ENCODE results near the gene PRKACA.
"Not testable (repeated sequence)": the region's sequence is repeated elsewhere in the genome, so short reads cannot be mapped to it uniquely, and the experiment has no call there.

The PRKACA gene

DNA sequence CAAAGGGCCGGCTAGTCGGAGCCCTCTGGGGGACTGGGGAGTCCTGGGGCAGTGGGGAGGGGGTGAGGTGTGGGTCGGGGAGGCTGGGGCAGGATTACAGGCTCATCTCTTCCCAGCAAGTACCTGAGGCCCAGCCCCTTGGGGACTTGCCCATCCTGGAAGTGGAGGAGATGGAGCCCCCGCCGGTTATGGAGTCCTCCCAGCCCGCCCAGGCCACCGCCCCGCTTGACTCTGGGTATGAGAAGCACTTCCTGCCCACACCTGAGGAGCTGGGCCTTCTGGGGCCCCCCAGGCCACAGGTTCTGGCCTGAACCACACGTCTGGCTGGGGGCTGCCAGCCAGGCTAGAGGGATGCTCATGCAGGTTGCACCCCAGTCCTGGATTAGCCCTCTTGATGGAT is 65.6 kb downstream of the PRKACA start:
- no peak overlapping the region for H3K4me3 ChIP-seq (ENCODE audit: low read depth in 1 of 2, low read length in 2 of 2)
- peaks cover 0 to 8% of the 10 kb centered on the region in 2 donors for H3K36me3 ChIP-seq (ENCODE audit: control insufficient read depth in 1 of 2, insufficient read depth in 2 of 2, low read length in 2 of 2)
- H3K9ac ChIP-seq (ENCODE audit: low read depth in 1 of 2, low read length in 2 of 2), result no peak overlapping the region
- no peaks in the 10 kb centered on the region for H3K9me3 ChIP-seq (ENCODE audit: control insufficient read depth in 1 of 2, low read length in 2 of 2)
- H3K27ac ChIP-seq (ENCODE audit: low read depth, low read length), result no peak overlapping the region
- H3K27me3 ChIP-seq (ENCODE audit: control insufficient read depth in 1 of 2, insufficient read depth in 2 of 2, low read length in 2 of 2), result no peaks in the 10 kb centered on the region
- H3K4me1 ChIP-seq (ENCODE audit: control insufficient read depth in 1 of 2, insufficient read depth in 2 of 2, low read length in 2 of 2), result no peaks in the 10 kb centered on the region

DNA sequence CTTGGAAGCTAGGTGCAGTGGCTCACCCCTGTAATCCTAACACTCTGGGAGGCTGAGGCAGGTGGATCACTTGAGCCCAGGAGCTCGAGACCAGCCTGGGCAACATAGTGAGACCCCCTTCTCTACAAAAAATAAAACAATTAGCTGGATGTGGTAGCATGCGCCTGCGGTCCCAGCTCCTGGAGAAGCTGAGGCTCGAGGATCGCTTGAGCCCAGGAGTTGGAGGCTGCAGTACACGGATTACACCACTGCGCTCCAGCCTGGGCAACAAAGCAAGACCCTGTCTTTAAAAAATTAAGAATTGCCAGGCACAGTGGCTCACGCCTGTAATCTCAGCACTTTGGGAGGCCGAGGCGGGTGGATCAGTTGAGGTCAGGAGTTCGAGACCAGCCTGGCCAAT is 66.6 kb downstream of the PRKACA start:
- peaks cover 0 to 10% of the 10 kb centered on the region in 2 donors for H3K36me3 ChIP-seq (ENCODE audit: control insufficient read depth in 1 of 2, insufficient read depth in 2 of 2, low read length in 2 of 2)
- not testable (repeated sequence) for H3K9me3 ChIP-seq (ENCODE audit: control insufficient read depth in 1 of 2, low read length in 2 of 2); H3K9ac ChIP-seq (ENCODE audit: low read depth in 1 of 2, low read length in 2 of 2); H3K27ac ChIP-seq (ENCODE audit: low read depth, low read length); H3K4me3 ChIP-seq (ENCODE audit: low read depth in 1 of 2, low read length in 2 of 2); H3K27me3 ChIP-seq (ENCODE audit: control insufficient read depth in 1 of 2, insufficient read depth in 2 of 2, low read length in 2 of 2); H3K4me1 ChIP-seq (ENCODE audit: control insufficient read depth in 1 of 2, insufficient read depth in 2 of 2, low read length in 2 of 2)

DNA sequence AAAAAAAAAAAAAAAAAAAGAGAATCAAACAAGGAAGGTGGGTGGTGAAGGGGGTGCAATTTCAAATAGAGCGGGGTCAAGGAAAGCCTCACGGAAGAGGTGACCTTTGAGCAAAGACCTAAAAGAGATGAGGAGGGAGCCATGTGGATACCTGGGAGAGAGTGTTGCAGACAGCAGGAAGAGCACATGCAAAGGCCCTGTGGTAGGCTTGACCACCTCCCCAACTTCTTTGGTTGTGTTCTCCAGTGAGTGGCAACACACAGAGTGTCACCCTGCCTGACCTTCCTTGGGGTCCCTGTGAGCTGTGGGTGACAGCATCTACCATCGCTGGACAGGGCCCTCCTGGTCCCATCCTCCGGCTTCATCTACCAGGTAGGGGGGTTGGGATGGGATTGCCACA is 67.0 kb downstream of the PRKACA start:
- H3K27me3 ChIP-seq (ENCODE audit: control insufficient read depth in 1 of 2, insufficient read depth in 2 of 2, low read length in 2 of 2), result no peaks in the 10 kb centered on the region
- H3K9ac ChIP-seq (ENCODE audit: low read depth in 1 of 2, low read length in 2 of 2), result no peak overlapping the region
- no peaks in the 10 kb centered on the region for H3K9me3 ChIP-seq (ENCODE audit: control insufficient read depth in 1 of 2, low read length in 2 of 2)
- peaks cover 0 to 11% of the 10 kb centered on the region in 2 donors for H3K36me3 ChIP-seq (ENCODE audit: control insufficient read depth in 1 of 2, insufficient read depth in 2 of 2, low read length in 2 of 2)
- H3K27ac ChIP-seq (ENCODE audit: low read depth, low read length), result no peak overlapping the region
- no peak overlapping the region for H3K4me3 ChIP-seq (ENCODE audit: low read depth in 1 of 2, low read length in 2 of 2)
- no peaks in the 10 kb centered on the region for H3K4me1 ChIP-seq (ENCODE audit: control insufficient read depth in 1 of 2, insufficient read depth in 2 of 2, low read length in 2 of 2)

DNA sequence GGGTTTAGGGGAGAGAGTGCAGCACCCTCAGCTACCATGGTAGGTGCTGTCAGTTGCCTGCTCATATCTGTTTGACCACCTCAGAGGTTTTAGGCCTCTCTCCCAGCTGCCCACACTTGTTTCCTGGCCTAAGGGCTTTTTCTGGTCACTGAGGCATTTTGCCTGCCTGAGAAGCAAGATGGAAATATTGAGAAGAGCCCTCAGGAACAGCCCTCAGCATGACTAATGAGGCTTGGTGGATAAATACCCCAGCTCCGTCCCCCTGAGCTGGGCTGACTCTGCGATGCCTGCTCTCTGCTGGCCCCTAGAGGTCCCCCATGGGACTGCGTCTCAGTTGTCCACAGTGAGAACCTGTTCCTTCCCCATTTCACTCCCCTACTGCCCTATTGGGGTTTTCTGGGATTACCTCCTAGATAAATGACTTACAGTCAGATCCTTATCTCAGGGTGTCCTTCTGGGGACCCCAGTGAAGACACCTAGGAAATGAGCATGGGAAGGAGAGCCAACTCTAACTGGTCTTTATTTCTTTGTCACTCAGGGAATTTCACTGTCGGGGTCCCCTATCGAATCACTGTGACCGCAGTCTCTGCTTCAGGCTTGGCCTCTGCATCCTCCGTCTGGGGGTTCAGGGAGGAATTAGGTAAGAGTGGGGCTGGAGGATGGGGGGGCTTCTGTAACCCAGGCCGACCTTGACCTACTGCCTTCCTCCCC is 69.0 kb downstream of the PRKACA start:
- H3K4me1 ChIP-seq (ENCODE audit: control insufficient read depth in 1 of 2, insufficient read depth in 2 of 2, low read length in 2 of 2), result no peaks in the 10 kb centered on the region
- H3K27me3 ChIP-seq (ENCODE audit: control insufficient read depth in 1 of 2, insufficient read depth in 2 of 2, low read length in 2 of 2), result no peaks in the 10 kb centered on the region
- no peak overlapping the region for H3K4me3 ChIP-seq (ENCODE audit: low read depth in 1 of 2, low read length in 2 of 2)
- H3K9me3 ChIP-seq (ENCODE audit: control insufficient read depth in 1 of 2, low read length in 2 of 2), result no peaks in the 10 kb centered on the region
- no peak overlapping the region for H3K27ac ChIP-seq (ENCODE audit: low read depth, low read length)
- no peak overlapping the region for H3K9ac ChIP-seq (ENCODE audit: low read depth in 1 of 2, low read length in 2 of 2)
- H3K36me3 ChIP-seq (ENCODE audit: control insufficient read depth in 1 of 2, insufficient read depth in 2 of 2, low read length in 2 of 2), result peaks cover 0 to 11% of the 10 kb centered on the region in 2 donors

GRCh38 chr19:14047866-14048265 is 69.7 kb downstream of the PRKACA start:
- H3K4me1 ChIP-seq (ENCODE audit: control insufficient read depth in 1 of 2, insufficient read depth in 2 of 2, low read length in 2 of 2); H3K9ac ChIP-seq (ENCODE audit: low read depth in 1 of 2, low read length in 2 of 2); H3K9me3 ChIP-seq (ENCODE audit: control insufficient read depth in 1 of 2, low read length in 2 of 2); H3K27ac ChIP-seq (ENCODE audit: low read depth, low read length); H3K4me3 ChIP-seq (ENCODE audit: low read depth in 1 of 2, low read length in 2 of 2); H3K27me3 ChIP-seq (ENCODE audit: control insufficient read depth in 1 of 2, insufficient read depth in 2 of 2, low read length in 2 of 2): not testable (repeated sequence)
- H3K36me3 ChIP-seq (ENCODE audit: control insufficient read depth in 1 of 2, insufficient read depth in 2 of 2, low read length in 2 of 2), result peaks cover 0 to 11% of the 10 kb centered on the region in 2 donors

DNA sequence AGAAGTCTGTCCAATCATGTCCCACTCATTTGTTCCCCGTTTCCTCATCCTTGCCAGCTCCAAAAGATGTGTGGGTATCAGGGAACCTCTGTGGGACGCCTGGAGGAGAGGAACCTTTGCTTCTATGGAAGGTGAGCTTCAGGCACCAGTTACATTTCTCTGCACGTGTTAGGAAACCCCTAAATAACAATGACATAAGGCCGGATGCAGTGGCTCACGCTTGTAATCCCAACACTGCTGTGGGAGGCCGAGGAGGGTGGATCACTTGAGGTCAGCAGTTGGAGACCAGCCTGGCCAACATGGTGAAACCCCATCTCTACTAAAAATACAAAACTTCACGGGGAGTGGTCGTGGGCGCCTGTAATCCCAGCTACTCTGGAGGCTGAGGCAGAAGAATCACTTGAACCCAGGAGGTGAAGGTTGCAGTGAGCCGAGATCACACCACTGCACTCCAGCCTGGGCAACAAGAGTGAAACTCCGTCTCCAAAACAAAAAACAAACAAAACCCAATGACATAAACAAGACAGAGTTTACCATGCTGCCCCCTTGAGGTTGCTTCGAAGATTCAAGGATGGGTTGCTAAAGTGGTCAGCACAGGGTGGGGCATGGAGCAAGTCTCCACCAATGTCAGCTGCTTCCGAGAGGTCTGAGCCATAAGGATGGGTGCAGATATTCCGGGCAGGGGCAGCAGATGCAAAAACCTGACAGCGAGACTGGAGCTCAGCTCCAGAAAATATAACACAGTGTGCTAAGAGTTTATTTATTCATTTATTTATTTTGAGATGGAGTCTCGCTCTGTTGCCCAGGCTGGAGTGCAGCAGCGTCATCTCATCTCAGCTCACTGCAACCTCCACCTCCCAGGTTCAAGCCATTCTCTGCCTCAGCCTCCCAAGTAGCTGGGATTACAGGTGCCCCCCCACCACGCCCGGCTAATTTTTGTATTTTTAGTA is 74.6 kb downstream of the PRKACA start:
- H3K9me3 ChIP-seq (ENCODE audit: control insufficient read depth in 1 of 2, low read length in 2 of 2); H3K4me3 ChIP-seq (ENCODE audit: low read depth in 1 of 2, low read length in 2 of 2); H3K27me3 ChIP-seq (ENCODE audit: control insufficient read depth in 1 of 2, insufficient read depth in 2 of 2, low read length in 2 of 2); H3K9ac ChIP-seq (ENCODE audit: low read depth in 1 of 2, low read length in 2 of 2); H3K4me1 ChIP-seq (ENCODE audit: control insufficient read depth in 1 of 2, insufficient read depth in 2 of 2, low read length in 2 of 2); H3K27ac ChIP-seq (ENCODE audit: low read depth, low read length); H3K36me3 ChIP-seq (ENCODE audit: control insufficient read depth in 1 of 2, insufficient read depth in 2 of 2, low read length in 2 of 2): not testable (repeated sequence)
